Measurements from ENCODE around the gene GLT8D2.
A peak's percentile ranks its signal among the peaks of the same experiment; 100 is the strongest.

GLT8D2 gene

GRCh38 chr12:104073699-104074098 is 23.7 kb upstream of the GLT8D2 start:
- Histone ChIP-seq H3K27me3 (ENCODE audit: insufficient read depth, poor library complexity, severe bottlenecking) (no peaks in the 10 kb centered on the region), H3K27ac (replicated peaks) (no peak overlapping the region), H3K4me3 (replicated peaks; ENCODE audit: insufficient read depth, low read length) (no peak overlapping the region)
- no peak for TF ChIP-seq CTCF (IDR thresholded peaks at IDR 0.05; ENCODE audit: insufficient read depth, low read length)
- no peak for TF ChIP-seq REST (IDR thresholded peaks at IDR 0.05; ENCODE audit: insufficient replicate concordance, low read depth)
- DNase-seq (ENCODE audit: low read depth in 1 of 2, low spot score in 1 of 2), result no peak

GRCh38 chr12:104072099-104072498 is 22.1 kb upstream of the GLT8D2 start:
- H3K27ac ChIP-seq (replicated peaks), result no peak overlapping the region
- H3K4me3 ChIP-seq (replicated peaks; ENCODE audit: insufficient read depth, low read length), result no peak overlapping the region
- no peak for DNase-seq (ENCODE audit: low read depth in 1 of 2, low spot score in 1 of 2)
- no peaks in the 10 kb centered on the region for H3K27me3 ChIP-seq (ENCODE audit: insufficient read depth, poor library complexity, severe bottlenecking)
- TF ChIP-seq POLR2AphosphoS5 (IDR thresholded peaks at IDR 0.05; ENCODE audit: low read depth) (no peak), SPI1 (IDR thresholded peaks at IDR 0.05; ENCODE audit: borderline replicate concordance, low read depth) (no peak), GABPA (IDR thresholded peaks at IDR 0.05; ENCODE audit: low read depth) (no peak), REST (IDR thresholded peaks at IDR 0.05; ENCODE audit: insufficient replicate concordance, low read depth) (no peak), CTCF (IDR thresholded peaks at IDR 0.05; ENCODE audit: insufficient read depth, low read length) (no peak)

GRCh38 chr12:104064842-104065427 is 14.9 kb upstream of the GLT8D2 start:
- no peaks in the 10 kb centered on the region for H3K27me3 ChIP-seq (ENCODE audit: insufficient read depth, poor library complexity, severe bottlenecking)
- DNase-seq (ENCODE audit: low read depth in 1 of 2, low spot score in 1 of 2), result no peak
- TF ChIP-seq REST (IDR thresholded peaks at IDR 0.05; ENCODE audit: insufficient replicate concordance, low read depth) (no peak), CTCF (IDR thresholded peaks at IDR 0.05; ENCODE audit: insufficient read depth, low read length) (no peak), GABPA (IDR thresholded peaks at IDR 0.05; ENCODE audit: low read depth) (no peak), POLR2AphosphoS5 (IDR thresholded peaks at IDR 0.05; ENCODE audit: low read depth) (no peak), SPI1 (IDR thresholded peaks at IDR 0.05; ENCODE audit: borderline replicate concordance, low read depth) (no peak)
- H3K27ac ChIP-seq (replicated peaks), result peak overlapping the region; percentile 69
- H3K4me3 ChIP-seq (replicated peaks; ENCODE audit: insufficient read depth, low read length), result peak overlapping the region; percentile 97
